Nucleus accumbens (tissue), 56 donors: ENCODE measurements around the gene ZBTB17.
A peak's percentile ranks its signal among the peaks of the same experiment; 100 is the strongest.
"Not testable (repeated sequence)": the region's sequence is repeated elsewhere in the genome, so short reads cannot be mapped to it uniquely, and the experiment has no call there.

Experiments used
- DNase-seq, 56 donors: peaks; one replicate each; lab custom pipeline; 2025; lab: John Stamatoyannopoulos, UW

The ZBTB17 gene

GRCh38 chr1:15975805-15976680 lies at the start of gene ZBTB17:
Gene ZBTB17 (minus strand): TSS chr1:15976101. CDS start chr1:15948495, 27,606 bp downstream.
- peak in 55 of 56 donors; percentile 47 to 94 (median 82) for DNase-seq

GRCh38 chr1:16023050-16023653 lies 47.3 kb upstream of the ZBTB17 start:
- DNase-seq, result no peak

- no peak for DNase-seq
These were observed 46.5 kb upstream of the ZBTB17 start for GRCh38 chr1:16022393-16022792.

- no peak for DNase-seq
These were observed 45.8 kb upstream of the ZBTB17 start, which contains the start of gene CLCNKA for GRCh38 chr1:16021681-16022080. Gene CLCNKA (plus strand): TSS chr1:16022036. CDS start chr1:16022620, 584 bp downstream.

GRCh38 chr1:16020878-16021277 lies 45.0 kb upstream of the ZBTB17 start:
- DNase-seq, result not testable (repeated sequence)

- DNase-seq, result no peak
These were observed 44.4 kb upstream of the ZBTB17 start for GRCh38 chr1:16020325-16020724.

- peak in 18 of 56 donors; percentile 5 to 66 (median 36) for DNase-seq
These were observed 43.9 kb upstream of the ZBTB17 start for GRCh38 chr1:16019644-16020277.

- peak in 2 of 56 donors; percentile 4 to 16 for DNase-seq
These were observed 43.1 kb upstream of the ZBTB17 start for GRCh38 chr1:16018749-16019643.

GRCh38 chr1:16018308-16018707 lies 42.4 kb upstream of the ZBTB17 start:
- peak in 1 of 56 donors; percentile 5 for DNase-seq

GRCh38 chr1:16017461-16018303 lies 41.8 kb upstream of the ZBTB17 start, which contains the start of gene HSPB7:
Gene HSPB7 (minus strand): TSS chr1:16018043. CDS start chr1:16017963, 80 bp downstream.
- peak in 27 of 56 donors; percentile 5 to 52 (median 17) for DNase-seq

GRCh38 chr1:16017076-16017460 lies 41.2 kb upstream of the ZBTB17 start:
- DNase-seq, result no peak

- DNase-seq, result peak in 1 of 56 donors; percentile 25
These were observed 40.3 kb upstream of the ZBTB17 start for GRCh38 chr1:16015960-16016901.

GRCh38 chr1:16015491-16015890 lies 39.6 kb upstream of the ZBTB17 start:
- DNase-seq, result no peak

- peak in 1 of 56 donors; percentile 25 for DNase-seq
These were observed 38.9 kb upstream of the ZBTB17 start for GRCh38 chr1:16014509-16015482.

GRCh38 chr1:16013908-16014258 lies 38.0 kb upstream of the ZBTB17 start:
- no peak for DNase-seq

- peak in 3 of 56 donors; percentile 22 to 40 (median 36) for DNase-seq
These were observed 37.5 kb upstream of the ZBTB17 start for GRCh38 chr1:16013220-16013907.
